HG02588 (cell line): ENCODE data around the gene KLHL12.

Experiments used
- ATAC-seq: cut with Tn5 transposase; IDR thresholded peaks from one replicate; pipeline ENCODE4 v1.9.1; 2021; ENCODE audit warnings: mild to moderate bottlenecking, moderate library complexity; ENCODE audit not compliant: unreplicated experiment

The KLHL12 gene

DNA sequence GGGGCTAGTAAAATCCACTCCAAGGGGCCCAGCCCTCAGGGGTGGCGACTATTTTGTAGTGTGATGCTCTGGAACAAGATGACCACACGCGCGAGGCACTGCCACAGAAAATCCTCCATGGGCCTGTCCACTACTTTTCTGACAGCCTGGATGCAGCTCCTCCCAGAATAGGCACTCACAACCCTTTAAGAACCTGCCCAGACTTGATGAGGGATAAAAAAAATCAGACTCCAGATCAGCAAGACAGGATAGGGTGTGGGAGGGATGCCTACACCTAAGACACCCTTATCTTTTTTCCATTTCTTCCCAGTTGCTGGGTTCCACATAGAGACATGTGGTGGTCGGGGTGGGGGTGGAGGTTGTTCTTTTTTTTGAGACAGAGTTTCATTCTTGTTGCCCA is 82.8 kb downstream of the KLHL12 start:
- no peak for ATAC-seq

DNA sequence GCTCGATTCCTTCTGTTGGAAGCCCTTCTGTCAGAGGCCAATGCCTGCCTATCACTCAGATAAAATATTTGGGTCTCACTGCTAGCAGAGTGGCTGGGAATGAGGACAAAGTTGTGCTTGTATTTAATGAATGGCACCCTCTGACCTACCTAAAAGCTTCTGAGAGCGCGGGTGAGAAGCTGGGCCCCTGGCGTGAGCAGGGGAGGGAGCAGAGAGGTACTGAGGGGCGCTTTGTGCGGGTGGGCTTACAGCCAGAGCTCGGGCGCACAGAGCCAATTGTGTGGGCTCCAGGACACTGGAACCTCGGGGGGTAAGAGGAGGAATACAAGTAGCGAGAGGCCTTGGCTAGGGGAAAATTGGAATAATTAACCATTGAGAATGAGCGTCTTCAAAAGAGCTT is 84.0 kb downstream of the KLHL12 start:
- ATAC-seq: no peak
